CD8-positive, alpha-beta memory T cell (primary cell): ENCODE measurements around the gene CASTOR1. TPM values are rescaled to one million over a fixed set of nuclear protein-coding genes. Genes with fewer than 3 reads are reported as not detected.

Experiments
- polyA plus RNA-seq: library from polyadenylated mRNA; unstranded; fragments of 300-500 nt; fragmentation: Illumina TruSeq; gene quantifications from one replicate; pipeline ENCODE4 v1.2.3, GENCODE V29; 2021
- total RNA-seq, 2 experiments: library from RNA; stranded (reverse); gene quantifications; one replicate each; pipeline ENCODE4 v1.2.3, GENCODE V29; 2021

The CASTOR1 gene
- total and polyA plus RNA-seq, 3 experiments from 2014 or later: 4.0 to 17.8 (median 5.3) TPM

Other genes with a start within 250 kb of the CASTOR1 start
- gene HORMAD2, start 209.0 kb downstream of the CASTOR1 start, total RNA-seq: not detected
- gene HORMAD2, start 209.0 kb downstream of the CASTOR1 start, polyA plus RNA-seq: not detected
- 10 to 100 TPM; 87.5 to 88.6 TPM for gene LIF, start 42.7 kb downstream of the CASTOR1 start, total RNA-seq
- not detected for gene LIF, start 42.7 kb downstream of the CASTOR1 start, polyA plus RNA-seq
- 10 to 100 TPM; 18.9 to 20.7 TPM for gene OSM, start 22.7 kb downstream of the CASTOR1 start, total RNA-seq
- gene OSM, start 22.7 kb downstream of the CASTOR1 start, polyA plus RNA-seq: 16.4 TPM
- gene TBC1D10A, start 37.4 kb upstream of the CASTOR1 start, total RNA-seq: 10 to 100 TPM; 14.7 to 17.3 TPM
- gene TBC1D10A, start 37.4 kb upstream of the CASTOR1 start, polyA plus RNA-seq: 55.2 TPM
- 100 to 1,000 TPM; 235 to 241 TPM for gene SF3A1, start 67.4 kb upstream of the CASTOR1 start, total RNA-seq
- gene SF3A1, start 67.4 kb upstream of the CASTOR1 start, polyA plus RNA-seq: 139 TPM
- 1 to 10 TPM; 2.7 to 2.9 TPM for gene CCDC157, start 67.5 kb upstream of the CASTOR1 start, total RNA-seq
- 1.4 TPM for gene CCDC157, start 67.5 kb upstream of the CASTOR1 start, polyA plus RNA-seq
- 1 to 10 TPM; 6.3 to 7.9 TPM for gene RNF215, start 97.9 kb upstream of the CASTOR1 start, total RNA-seq
- gene RNF215, start 97.9 kb upstream of the CASTOR1 start, polyA plus RNA-seq: 0.22 TPM
- 1 to 10 TPM; 4.4 to 4.9 TPM for gene SEC14L2, start 107.5 kb upstream of the CASTOR1 start, total RNA-seq
- 4.6 TPM for gene SEC14L2, start 107.5 kb upstream of the CASTOR1 start, polyA plus RNA-seq
- 100 to 1,000 TPM; 104 to 110 TPM for gene MTFP1, start 136.3 kb upstream of the CASTOR1 start, total RNA-seq
- gene MTFP1, start 136.3 kb upstream of the CASTOR1 start, polyA plus RNA-seq: 43.1 TPM
- not detected for gene SEC14L3, start 182.5 kb upstream of the CASTOR1 start, total RNA-seq
- gene SEC14L3, start 182.5 kb upstream of the CASTOR1 start, polyA plus RNA-seq: not detected
- gene SEC14L4, start 216.2 kb upstream of the CASTOR1 start, total RNA-seq: not detected
- gene SEC14L4, start 216.2 kb upstream of the CASTOR1 start, polyA plus RNA-seq: not detected